Measurements from ENCODE around the gene ZFAND3.

The ZFAND3 gene

DNA sequence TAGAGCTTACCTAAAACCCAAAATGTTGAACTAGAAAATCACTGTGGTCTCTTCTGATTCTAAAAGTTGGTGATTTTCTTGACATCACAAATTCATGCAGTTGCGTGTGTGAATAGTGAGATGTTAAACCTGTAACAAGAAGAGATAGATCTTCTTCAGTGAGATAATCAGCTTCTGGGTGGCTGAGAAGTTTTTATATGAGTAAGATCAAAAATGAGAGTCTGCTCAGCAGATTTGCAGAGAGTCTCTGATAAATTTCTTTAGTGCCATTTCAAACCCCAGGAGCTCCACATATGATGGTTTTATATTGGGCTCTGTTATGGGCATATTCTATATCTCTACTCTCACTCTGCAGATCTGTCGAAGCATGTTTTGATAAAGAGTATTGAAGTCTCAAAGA, 185.4 kb downstream of the ZFAND3 start:
- DNase-seq (ENCODE audit: low read depth): no peak

DNA sequence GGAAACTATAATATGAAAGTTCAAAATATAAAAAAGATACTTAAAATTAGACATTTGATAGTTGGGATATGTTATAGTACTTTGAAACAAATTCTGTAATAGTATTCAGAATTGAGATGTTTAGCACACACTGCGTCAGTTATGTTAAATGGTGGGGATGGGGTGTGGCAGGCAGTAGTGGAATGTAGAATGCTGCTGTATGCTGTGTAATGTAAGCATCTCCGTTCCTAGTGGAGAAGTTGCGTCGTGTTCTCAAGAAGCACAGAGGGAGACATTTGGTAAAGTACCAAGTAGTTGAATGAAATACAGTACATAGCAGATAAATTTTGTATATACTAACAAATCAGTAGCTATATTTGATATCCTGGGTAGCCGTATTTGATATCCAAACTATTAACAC, 192.4 kb downstream of the ZFAND3 start:
- DNase-seq (ENCODE audit: low read depth): no peak

DNA sequence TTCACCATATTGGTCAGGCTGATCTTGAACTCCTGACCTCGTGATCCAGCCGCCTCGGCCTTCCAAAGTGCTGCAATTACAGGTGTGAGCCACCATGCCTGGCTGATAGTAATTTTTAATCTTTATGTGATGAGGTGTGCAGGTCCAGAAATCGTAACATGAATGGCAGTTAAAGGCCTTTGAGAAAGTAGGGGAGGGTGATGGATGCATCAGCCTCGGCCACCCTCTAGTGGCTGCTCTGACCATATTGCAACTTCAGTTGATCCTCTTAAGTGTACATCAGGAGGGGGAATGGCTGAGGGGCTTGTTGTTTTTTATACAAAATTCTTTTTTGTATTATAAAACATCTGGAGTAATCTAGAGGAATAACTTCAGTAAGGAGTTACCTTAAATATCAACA, 193.0 kb downstream of the ZFAND3 start:
- no peak for DNase-seq (ENCODE audit: low read depth)

DNA sequence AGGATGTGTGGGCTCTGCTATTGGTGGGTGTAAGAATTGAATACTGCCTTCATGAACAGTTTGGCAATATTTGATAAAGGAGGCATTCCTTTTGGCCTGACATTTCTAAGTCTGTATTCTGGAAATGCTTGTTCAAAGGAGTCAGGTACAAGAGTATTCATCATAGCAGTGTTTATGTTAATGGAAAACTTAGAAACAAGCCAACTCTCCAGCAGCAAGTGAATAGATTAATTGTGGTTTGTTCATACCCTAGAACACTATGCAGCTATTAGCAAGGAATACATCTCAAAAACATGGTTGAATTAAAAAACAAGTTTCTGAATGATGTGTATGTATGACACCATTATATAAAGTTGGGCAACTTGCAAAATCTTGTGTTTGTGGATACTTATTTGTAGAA, 195.8 kb downstream of the ZFAND3 start:
- DNase-seq (ENCODE audit: low read depth): no peak

DNA sequence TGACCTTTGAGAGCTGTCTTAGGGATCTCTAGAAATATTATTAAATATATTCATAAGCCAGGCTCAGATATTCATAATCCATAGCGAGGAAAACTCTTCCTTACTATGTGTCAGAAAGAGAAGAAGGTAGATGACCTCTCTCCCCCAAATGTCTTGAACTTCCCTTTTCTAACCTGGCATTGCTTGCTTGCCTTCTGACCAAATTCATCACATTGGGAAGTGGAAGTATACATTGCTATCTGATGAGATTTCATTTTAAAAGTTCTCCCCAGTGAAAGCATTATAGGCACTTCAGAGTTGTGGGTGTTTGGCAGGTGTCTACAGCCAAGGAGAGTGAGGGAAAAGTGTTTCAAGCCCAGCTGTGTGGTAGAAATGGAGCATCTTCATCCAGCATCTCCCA, 197.3 kb downstream of the ZFAND3 start:
- DNase-seq (ENCODE audit: low read depth): no peak

DNA sequence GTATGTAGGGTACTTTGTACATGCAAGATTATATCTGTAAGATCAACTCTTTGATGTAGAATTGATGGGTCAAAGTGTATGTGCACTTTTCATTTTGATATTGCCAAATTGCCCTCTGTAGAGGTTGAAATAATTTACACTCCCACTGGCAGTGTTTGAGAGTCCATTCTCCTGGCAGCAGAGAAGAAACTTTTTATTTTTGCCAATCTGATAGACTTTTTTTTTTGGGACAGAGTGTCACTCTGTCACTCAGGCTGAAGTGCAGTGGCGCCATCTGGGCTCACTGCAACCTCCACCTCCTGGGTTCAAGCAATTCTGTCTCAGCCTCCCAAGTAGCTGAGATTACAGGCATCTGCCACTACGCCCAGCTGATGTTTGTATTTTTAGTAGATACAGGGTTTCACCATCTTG, 199.2 kb downstream of the ZFAND3 start:
- DNase-seq (ENCODE audit: low read depth): no peak

DNA sequence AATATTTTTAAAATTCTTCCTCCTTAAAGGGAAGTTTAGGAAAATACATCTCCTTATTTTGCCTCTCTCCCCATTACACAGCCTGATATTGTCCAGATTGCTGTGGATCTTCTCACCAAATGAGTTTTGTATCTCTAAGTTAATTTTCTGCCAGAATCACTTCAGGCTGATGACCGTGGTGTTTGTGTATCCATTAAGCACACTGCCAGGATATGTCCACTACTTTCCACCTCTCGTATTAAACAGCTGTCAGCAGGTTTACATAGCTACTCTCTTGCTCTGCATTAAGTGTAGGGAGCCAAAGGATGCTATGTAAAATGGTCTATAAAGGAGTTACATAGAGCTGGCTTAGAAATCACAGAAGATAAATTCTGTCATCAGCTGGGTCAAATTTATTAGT, 201.1 kb downstream of the ZFAND3 start:
- DNase-seq (ENCODE audit: low read depth): no peak

DNA sequence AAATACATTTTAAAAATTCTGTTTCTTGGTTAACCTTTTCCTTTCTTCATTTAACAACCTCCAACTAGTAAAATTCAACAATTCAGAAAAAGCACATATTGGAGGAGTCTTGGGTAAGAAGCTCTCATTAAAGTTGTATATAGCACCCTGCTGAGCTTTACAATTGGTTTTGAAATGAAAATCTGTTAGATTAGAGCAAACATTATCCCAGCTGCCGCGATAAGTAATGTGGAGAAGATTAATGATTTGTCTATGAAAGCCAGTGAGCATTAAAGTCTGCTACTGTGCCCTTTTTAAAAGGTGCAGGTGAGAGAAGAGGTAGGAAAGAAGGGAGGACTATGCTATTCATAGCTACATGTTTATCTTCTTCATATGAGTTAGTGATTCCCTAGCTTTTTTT, 201.5 kb downstream of the ZFAND3 start:
- no peak for DNase-seq (ENCODE audit: low read depth)

DNA sequence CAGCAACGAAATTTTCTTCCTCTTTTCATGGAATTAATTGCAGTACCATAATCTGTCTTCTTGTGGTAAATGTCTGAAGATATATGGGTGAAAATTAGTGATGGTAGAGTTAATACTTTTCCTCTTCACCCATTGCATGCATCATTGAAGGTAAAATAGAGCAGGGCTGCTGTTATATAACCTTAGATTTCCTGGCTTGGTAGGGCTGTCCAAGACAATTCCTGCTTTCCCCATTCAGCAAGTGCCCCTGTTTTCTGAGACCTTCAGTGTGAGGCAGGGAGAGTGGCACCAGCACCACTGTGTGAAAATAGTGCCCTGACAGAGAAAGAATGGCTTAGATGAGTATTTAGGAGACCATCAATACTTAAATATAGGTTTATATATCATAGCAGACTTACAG, 202.0 kb downstream of the ZFAND3 start:
- no peak for DNase-seq (ENCODE audit: low read depth)

DNA sequence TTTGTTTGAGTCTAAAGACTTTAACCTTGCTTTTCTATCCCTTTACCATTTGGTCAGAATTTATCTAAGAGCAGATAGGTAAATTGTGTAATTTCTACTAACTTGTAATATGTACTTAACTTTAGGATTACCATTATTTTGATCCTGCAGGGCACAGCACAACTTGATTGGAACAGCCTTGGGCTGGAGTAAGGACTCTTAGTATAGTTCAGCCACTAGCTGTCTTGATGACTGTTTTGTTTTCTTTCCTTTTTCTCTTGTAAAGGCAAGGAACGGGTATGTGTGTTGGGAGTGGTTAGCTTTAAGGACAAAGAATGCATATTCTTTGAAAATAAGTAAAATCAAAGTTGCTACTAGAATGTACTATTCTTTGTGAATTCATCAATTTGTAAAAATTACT, 203.2 kb downstream of the ZFAND3 start:
- DNase-seq (ENCODE audit: low read depth): no peak

DNA sequence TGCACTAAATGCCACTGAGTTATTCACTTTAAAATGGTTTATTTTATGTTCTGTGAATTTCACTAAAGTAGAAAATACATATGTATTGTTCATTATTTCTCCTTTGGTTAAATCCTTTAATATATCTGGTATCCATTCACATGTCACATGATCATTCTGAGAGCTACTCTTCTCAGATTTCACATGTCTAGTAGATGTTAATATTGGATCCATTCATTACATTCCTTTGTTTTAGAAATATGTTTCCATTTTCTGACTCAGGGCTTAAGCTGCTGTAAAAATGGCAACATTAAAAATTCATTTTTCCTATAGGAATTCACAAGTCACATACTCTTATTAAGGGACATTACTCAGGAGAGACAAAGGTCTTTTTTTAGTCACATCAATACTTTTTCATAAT, 205.4 kb downstream of the ZFAND3 start:
- peak; percentile 25 for DNase-seq (ENCODE audit: low read depth)

DNA sequence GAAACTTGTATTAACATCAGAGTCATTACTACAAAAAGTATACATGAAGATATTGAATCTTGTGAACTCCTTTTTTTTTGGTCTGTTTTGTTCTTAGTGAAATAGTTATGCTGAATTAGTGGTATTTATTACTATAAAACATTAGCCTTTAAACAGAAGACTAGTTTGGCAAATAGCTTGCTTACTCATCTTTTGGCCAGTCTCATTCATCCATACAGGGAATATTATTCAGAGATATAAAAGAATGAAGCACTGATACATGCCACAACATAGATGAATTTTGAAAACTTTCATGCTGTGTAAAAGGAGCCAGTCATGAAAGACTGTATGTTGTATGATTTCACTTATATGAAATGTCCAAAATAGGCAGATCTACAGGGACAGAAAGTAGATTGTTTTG, 205.9 kb downstream of the ZFAND3 start:
- no peak for DNase-seq (ENCODE audit: low read depth)

DNA sequence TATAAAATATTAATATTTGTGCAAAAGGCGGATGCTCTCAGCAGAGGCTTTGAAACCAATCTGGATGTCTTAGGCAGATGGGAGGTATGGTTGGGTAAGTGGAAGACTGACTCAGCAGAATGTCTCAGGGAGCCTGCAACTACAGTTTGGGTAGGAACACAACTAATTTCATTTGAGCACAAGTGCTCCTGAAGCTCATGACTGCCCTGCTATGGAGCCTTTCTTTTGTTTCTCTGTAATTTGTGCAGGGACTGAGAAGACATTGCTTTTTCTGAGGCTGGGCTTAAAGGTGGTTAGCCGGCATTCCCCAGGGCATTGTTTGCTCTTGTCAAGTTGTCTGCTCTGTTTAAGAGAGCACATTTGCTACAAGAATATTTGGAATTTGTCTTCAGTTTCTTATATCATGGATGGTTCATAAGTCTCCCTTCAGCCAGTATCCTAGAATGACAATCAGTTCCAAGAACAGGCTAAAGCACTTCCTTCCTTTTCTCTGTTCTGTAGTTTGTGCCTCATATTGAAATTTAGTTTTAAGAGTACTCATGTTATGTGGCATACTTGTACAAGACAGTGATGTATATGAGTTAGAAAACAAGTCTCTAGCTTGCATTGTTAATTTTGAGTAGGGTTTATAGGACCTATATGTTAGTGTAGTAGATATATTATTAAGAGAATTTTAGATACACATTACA, 208.3 kb downstream of the ZFAND3 start:
- DNase-seq (ENCODE audit: low read depth): no peak

DNA sequence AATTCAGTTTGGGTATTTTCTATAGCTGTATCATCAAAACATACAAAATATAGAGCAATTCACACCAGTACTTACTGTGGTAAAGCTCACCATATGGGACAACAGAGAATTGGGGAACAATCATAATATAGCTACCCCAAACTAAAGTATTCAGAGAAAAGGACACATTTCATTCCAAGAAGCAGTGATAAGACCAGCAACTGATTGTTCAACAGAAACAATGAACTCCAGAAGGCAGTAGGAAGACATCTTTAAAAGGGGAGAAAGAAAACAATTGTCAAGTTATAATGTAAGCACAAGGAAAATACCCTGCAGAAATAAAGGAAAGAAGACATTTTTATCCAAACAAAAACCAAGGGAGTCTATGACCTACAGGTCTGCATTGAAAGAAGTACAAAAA, 210.9 kb downstream of the ZFAND3 start:
- no peak for DNase-seq (ENCODE audit: low read depth)

DNA sequence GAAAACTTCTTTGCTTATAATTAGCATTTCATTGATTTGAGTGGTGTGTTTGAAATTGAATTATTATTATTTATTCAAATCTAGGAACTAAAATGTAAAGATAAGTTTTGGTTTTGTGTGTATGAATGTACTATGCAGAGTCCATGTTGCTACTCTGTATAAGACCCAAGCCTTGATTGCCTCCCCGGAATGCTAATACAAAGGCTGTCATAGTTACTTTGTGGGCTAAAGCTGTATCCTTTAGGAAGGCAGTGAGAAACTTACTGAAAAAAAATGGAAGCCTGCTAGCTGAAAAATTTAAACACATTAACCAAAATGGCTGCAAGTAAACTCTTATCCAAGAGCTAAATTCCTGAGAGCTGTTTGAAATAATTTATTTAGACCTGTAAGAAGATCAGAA, 213.3 kb downstream of the ZFAND3 start:
- DNase-seq (ENCODE audit: low read depth): no peak

DNA sequence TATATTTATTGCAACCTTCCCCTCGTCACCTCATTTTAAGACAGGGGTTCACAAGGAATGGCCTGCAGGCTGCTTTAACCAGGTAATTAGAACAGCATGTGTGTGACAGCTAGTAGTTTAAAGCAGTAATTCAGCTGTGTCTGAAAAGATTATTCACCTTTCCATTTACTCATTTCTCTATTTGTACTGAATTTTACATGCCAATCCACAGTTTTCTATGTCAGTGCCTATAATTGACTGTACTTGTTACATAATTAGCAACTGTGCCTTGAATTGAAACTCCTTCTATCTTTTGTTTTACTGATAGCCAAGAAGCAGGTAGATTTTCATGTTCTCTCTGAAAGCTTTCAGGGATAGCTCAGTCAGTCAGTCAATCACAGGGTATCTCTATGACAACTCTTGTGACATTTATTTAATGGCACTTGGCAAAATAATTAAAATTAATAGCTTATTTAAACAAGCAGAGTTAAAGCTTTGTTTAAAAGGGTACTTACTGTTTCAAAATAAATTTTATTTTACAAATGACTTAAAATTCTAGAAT, 214.0 kb downstream of the ZFAND3 start:
- no peak for DNase-seq (ENCODE audit: low read depth)

DNA sequence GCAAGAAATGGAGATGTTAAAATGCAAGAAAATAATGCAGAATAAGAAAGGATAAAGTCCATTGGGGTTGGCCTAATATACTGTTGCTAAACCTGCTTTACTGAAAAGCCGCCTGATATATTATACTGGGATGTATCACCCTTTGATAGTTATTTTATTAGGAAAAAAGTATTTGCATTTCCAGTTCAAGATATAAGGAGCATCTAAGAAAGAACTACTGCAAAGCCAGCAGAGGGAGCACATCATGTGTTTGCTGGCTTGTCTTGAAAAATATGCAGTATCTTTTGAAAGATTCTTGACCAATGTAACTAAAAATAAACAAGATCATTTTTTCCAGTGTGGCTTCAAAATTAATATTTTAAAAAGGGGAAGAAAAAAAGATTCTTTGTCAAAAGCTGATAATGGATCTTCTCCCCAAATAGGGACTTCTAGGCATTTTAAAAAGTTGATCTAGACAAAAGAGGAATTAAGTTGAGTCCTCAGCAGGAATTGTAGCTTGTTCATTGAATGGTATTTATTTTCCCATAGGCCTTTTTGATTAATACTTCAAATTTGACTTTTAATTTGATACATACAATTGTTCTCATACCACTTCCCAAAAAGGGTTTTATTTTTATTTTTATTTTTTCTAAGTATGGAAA, 214.9 kb downstream of the ZFAND3 start:
- DNase-seq (ENCODE audit: low read depth): no peak

DNA sequence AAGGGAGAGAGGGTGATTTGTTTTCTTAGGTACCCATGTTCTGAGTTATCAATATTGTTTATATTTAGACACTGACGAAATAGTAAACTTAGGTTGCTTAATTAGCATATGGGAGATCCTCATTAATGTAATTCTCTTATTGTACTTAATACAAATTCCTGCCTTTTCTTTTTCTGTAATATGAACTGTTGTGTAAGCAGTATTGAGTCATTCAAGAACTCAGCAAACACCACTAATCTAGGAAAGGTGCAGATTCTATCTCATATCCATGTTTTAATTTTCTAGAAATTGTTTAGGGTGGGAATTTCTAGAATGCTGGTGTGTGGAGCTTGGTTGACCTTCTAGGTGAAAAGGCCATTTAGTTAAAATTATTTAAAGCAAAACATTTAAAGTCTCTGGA, 216.0 kb downstream of the ZFAND3 start:
- no peak for DNase-seq (ENCODE audit: low read depth)

DNA sequence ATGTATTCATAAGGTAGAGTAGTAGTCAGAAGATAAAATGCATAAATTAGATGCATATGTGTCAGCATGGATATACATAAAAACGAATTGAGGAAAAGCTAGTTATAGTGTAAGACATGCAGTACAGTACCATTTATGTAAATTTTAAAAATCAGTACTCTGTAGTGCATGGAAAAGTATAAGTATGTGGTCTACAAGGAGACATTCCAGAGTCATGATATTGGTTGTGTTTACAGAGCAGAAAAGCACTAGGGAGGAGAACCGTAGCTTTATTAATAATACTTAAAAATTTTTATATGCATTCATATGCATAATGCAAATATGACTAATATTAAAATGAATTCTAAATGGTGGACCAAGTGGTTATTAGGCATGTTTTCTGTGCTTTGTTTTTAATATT, 220.0 kb downstream of the ZFAND3 start:
- no peak for DNase-seq (ENCODE audit: low read depth)

DNA sequence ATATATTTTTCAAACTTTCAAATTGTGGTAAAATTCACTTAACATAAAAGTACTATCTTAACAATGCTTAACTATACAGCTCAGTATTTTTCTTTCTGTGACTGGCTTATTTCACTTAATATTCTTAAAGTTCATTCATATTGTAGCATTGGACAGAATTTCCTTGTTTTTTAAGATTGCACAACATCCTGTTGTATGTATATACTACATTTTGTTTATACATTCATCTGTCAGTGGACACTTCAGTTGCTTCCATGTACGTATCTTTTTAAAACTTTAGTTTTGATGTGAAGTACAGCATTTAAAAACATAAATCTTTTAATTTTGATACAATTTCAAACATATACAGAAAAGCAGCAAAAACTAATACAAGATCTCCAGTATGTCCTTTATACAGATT, 220.7 kb downstream of the ZFAND3 start:
- no peak for DNase-seq (ENCODE audit: low read depth)

DNA sequence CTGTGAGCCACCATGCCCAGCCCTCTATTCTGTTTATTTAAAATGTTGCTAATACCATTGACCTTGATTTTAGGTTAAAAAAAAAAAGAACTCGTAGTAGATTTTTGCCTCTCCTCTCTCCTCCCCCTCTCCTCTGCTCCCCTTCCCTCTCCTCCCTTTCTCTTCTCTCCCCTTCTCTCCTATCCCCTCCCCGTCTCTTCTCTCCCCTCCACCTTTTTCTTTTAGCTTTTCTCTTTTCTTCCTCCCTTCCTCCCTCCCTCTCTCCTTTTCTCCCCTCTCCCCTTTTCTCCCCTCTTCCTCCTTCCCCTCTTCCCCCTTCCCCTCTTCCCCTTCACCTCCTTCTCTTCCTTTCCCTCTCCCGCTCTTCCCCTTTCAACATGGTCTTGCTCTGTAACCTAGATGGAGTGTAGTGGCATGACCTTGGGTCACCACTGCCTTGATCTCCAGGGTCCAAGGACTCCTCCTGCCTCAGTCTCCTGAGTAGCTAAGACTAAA, 223.8 kb downstream of the ZFAND3 start:
- DNase-seq (ENCODE audit: low read depth): no peak

DNA sequence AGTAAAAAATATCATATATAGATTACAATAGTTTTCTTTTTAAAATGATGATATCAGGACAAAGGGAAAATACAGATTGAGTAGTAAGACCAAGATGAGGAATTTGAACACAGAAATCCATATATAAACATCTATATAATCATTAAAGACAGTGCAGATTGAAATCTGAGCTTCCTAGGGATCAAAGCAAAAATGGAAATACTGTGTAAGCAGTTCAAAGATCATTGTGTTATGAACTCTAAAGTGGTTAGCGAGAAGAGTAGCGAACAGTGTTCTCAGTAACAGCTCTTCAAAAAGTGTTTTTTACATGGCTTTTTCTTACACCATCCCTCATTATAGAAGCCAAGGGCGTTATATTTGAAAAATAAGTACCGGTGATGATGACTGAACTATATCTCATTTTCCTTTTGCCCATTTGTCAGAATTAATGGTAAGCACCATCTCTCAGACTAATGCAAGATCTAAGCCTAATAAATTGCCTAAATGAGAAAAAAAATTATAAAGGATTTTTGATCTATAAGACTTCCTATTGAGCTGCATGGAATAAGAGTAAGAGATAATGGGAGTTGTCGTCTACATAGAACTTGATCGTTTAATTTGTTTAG, 226.3 kb downstream of the ZFAND3 start:
- no peak for DNase-seq (ENCODE audit: low read depth)

DNA sequence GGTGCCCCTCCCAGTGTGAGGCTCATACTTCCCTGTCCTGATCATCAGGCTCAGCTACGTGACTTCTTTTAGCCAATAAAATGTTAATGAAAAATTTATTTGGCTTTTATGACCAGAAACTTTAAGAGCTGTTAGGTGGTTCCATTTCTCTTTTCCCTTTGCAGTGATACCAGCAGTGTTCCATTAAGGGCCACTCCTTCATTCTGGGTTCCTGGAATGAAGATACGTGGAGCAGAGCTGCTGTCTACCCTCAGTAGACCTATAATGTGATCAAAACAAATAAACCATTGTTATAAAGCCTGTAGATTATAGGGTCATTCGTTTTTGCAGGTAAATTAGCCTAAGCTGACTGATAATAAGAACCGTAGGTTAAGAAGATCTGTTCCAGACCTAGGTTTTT, 228.0 kb downstream of the ZFAND3 start:
- DNase-seq (ENCODE audit: low read depth): no peak
